ENCODE results near the gene OPN5. TPM values are rescaled to one million over a fixed set of nuclear protein-coding genes. Genes with fewer than 3 reads are reported as not detected.

Gene OPN5
- total RNA-seq, 2 donors from 2014 or later, result not detected

- Histone ChIP-seq H3K36me3 (ENCODE audit: control insufficient read depth, insufficient read depth, low read length) (no peaks in the 10 kb centered on the region), H3K9me3 (ENCODE audit: control insufficient read depth, low read length) (no peaks in the 10 kb centered on the region), H3K4me3 (ENCODE audit: low read length) (no peak overlapping the region), H3K27me3 (ENCODE audit: control insufficient read depth, insufficient read depth, low read length, poor library complexity, severe bottlenecking) (no peaks in the 10 kb centered on the region), H3K27ac (ENCODE audit: low read depth, low read length) (no peak overlapping the region), H3K4me1 (ENCODE audit: control insufficient read depth, insufficient read depth, low read length) (peaks cover 2% of the 10 kb centered on the region), H3K9ac (ENCODE audit: extremely low read depth, low read length, poor library complexity, severe bottlenecking) (no peak overlapping the region)
- H3K4me3 Mint-ChIP-seq, result no peak overlapping the region
- H3K27ac Mint-ChIP-seq, result no peak overlapping the region
- no peaks in the 10 kb centered on the region for H3K4me1 Mint-ChIP-seq
- H3K36me3 Mint-ChIP-seq (ENCODE audit: low read depth), result no peaks in the 10 kb centered on the region
- 60 to 89% methylated on average over 2 of the region's 2 CpGs for WGBS, 2 experiments (ENCODE audit: insufficient coverage in 1 of 2, insufficient read length in 1 of 2)
- peaks cover under 1% of the 10 kb centered on the region for H3K9me3 Mint-ChIP-seq
- TF ChIP-seq CTCF (conservative IDR thresholded peaks at IDR 0.05), result no peak
- no peak for DNase-seq
- H3K27me3 Mint-ChIP-seq (ENCODE audit: insufficient read depth), result no peaks in the 10 kb centered on the region
Measured at GRCh38 chr6:47772359-47772758, 9.5 kb upstream of the OPN5 start.

- TF ChIP-seq CTCF (conservative IDR thresholded peaks at IDR 0.05), result no peak
- Histone ChIP-seq H3K4me3 (ENCODE audit: low read length) (no peak overlapping the region), H3K27me3 (ENCODE audit: control insufficient read depth, insufficient read depth, low read length, poor library complexity, severe bottlenecking) (no peaks in the 10 kb centered on the region), H3K36me3 (ENCODE audit: control insufficient read depth, insufficient read depth, low read length) (no peaks in the 10 kb centered on the region), H3K27ac (ENCODE audit: low read depth, low read length) (no peak overlapping the region), H3K9me3 (ENCODE audit: control insufficient read depth, low read length) (no peaks in the 10 kb centered on the region), H3K4me1 (ENCODE audit: control insufficient read depth, insufficient read depth, low read length) (peaks cover 2% of the 10 kb centered on the region), H3K9ac (ENCODE audit: extremely low read depth, low read length, poor library complexity, severe bottlenecking) (no peak overlapping the region)
- WGBS, 2 experiments (ENCODE audit: insufficient coverage in 1 of 2, insufficient read length in 1 of 2), result 93 to 94% methylated on average over 5 of the region's 5 CpGs
- Mint-ChIP-seq H3K36me3 (ENCODE audit: low read depth) (no peaks in the 10 kb centered on the region), H3K27me3 (ENCODE audit: insufficient read depth) (no peaks in the 10 kb centered on the region), H3K4me3 (no peak overlapping the region), H3K4me1 (no peaks in the 10 kb centered on the region), H3K9me3 (no peaks in the 10 kb centered on the region), H3K27ac (no peak overlapping the region)
- DNase-seq, result no peak
Measured at GRCh38 chr6:47773005-47773404, 8.8 kb upstream of the OPN5 start.

- H3K4me1 Mint-ChIP-seq, result peaks cover 11% of the 10 kb centered on the region
- no peaks in the 10 kb centered on the region for H3K27me3 ChIP-seq (ENCODE audit: control insufficient read depth, insufficient read depth, low read length, poor library complexity, severe bottlenecking)
- H3K4me3 ChIP-seq (ENCODE audit: low read length), result no peak overlapping the region
- H3K27ac Mint-ChIP-seq, result no peak overlapping the region
- H3K4me3 Mint-ChIP-seq, result no peak overlapping the region
- H3K9me3 ChIP-seq (ENCODE audit: control insufficient read depth, low read length), result no peaks in the 10 kb centered on the region
- no peaks in the 10 kb centered on the region for H3K36me3 Mint-ChIP-seq (ENCODE audit: low read depth)
- peaks cover 11% of the 10 kb centered on the region for H3K27me3 Mint-ChIP-seq (ENCODE audit: insufficient read depth)
- no peak overlapping the region for H3K9ac ChIP-seq (ENCODE audit: extremely low read depth, low read length, poor library complexity, severe bottlenecking)
- no peaks in the 10 kb centered on the region for H3K9me3 Mint-ChIP-seq
- H3K36me3 ChIP-seq (ENCODE audit: control insufficient read depth, insufficient read depth, low read length), result no peaks in the 10 kb centered on the region
- no peak overlapping the region for H3K27ac ChIP-seq (ENCODE audit: low read depth, low read length)
- peak; percentile 82 for TF ChIP-seq CTCF (conservative IDR thresholded peaks at IDR 0.05)
- no peaks in the 10 kb centered on the region for H3K4me1 ChIP-seq (ENCODE audit: control insufficient read depth, insufficient read depth, low read length)
- 16 to 31% methylated on average over 3 to 6 of the region's 6 CpGs for WGBS, 2 experiments (ENCODE audit: insufficient coverage in 1 of 2, insufficient read length in 1 of 2)
- DNase-seq, result peak; percentile 77
Measured at GRCh38 chr6:47780510-47781356, 1.1 kb upstream of the OPN5 start.
